Neural cell (in vitro differentiated cells): ENCODE data around the gene MYLK.
"Not testable (repeated sequence)": the region's sequence is repeated elsewhere in the genome, so short reads cannot be mapped to it uniquely, and the experiment has no call there.

ENCODE experiments used
- EZH2 ChIP-seq: fragments of 200-600, 300-800 bp; shearing (Covaris generic), sonication (generic); IDR thresholded peaks from 2 replicates; pipeline ENCODE4 v1.6.1; 2014; ENCODE audit warnings: antibody characterized with exemption, low read length, borderline replicate concordance, mild to moderate bottlenecking; ENCODE audit not compliant: insufficient read depth, poor library complexity, severe bottlenecking
- RAD21 ChIP-seq: fragments of 450-650 bp; conservative IDR thresholded peaks from 2 replicates; pipeline ENCODE4 v1.6.1; 2014; ENCODE audit warnings: antibody characterized with exemption, mild to moderate bottlenecking, moderate library complexity
- TF ChIP-seq, protein P1 (sequence below): fragments of 450-650 bp; IDR thresholded peaks from 2 replicates; pipeline ENCODE4 v1.5.1; 2014; ENCODE audit warnings: antibody characterized with exemption, mild to moderate bottlenecking, moderate library complexity; ENCODE audit not compliant: poor library complexity, severe bottlenecking
- TF ChIP-seq, protein P2 (sequence below): IDR thresholded peaks from 2 replicates; pipeline ENCODE4 v1.6.1; 2012; ENCODE audit warnings: borderline replicate concordance

DNA sequence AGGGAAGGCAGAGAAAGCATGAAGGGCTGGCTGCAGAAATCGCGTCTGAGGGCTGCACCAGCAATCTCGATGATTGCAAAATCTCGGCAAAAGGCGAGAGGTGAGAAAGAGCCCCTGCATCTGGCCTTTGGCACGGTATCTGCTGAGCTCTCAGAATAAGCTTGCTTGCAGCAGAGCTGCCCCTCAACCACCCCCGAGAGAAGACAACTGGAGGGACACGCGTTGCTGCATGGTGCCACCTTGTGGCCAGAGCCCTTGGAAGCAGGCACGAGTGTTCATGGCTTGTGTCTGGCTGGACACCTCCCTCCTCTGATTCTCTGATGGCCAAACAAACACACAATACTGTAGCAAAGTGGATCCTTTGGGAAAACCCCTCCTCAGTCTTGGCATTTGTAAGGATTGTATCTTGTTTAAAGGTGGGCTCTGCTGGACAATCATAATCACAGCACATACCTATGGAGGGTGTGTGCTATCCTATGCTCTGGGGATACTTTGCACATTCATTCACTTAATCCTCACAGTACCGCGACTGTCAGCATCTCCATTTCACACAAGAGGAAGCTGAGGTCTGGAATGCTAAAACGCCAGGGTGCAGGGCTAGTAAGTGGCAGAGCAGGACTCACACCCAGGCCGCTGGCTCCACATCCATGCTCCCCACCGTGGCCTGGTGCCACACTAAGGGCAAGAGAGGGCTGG, 164.9 kb downstream of the MYLK start:
- not testable (repeated sequence) for TF ChIP-seq RAD21, EZH2
- TF ChIP-seq, protein P1, sequence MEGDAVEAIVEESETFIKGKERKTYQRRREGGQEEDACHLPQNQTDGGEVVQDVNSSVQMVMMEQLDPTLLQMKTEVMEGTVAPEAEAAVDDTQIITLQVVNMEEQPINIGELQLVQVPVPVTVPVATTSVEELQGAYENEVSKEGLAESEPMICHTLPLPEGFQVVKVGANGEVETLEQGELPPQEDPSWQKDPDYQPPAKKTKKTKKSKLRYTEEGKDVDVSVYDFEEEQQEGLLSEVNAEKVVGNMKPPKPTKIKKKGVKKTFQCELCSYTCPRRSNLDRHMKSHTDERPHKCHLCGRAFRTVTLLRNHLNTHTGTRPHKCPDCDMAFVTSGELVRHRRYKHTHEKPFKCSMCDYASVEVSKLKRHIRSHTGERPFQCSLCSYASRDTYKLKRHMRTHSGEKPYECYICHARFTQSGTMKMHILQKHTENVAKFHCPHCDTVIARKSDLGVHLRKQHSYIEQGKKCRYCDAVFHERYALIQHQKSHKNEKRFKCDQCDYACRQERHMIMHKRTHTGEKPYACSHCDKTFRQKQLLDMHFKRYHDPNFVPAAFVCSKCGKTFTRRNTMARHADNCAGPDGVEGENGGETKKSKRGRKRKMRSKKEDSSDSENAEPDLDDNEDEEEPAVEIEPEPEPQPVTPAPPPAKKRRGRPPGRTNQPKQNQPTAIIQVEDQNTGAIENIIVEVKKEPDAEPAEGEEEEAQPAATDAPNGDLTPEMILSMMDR: peak; percentile 68
- TF ChIP-seq, protein P2, sequence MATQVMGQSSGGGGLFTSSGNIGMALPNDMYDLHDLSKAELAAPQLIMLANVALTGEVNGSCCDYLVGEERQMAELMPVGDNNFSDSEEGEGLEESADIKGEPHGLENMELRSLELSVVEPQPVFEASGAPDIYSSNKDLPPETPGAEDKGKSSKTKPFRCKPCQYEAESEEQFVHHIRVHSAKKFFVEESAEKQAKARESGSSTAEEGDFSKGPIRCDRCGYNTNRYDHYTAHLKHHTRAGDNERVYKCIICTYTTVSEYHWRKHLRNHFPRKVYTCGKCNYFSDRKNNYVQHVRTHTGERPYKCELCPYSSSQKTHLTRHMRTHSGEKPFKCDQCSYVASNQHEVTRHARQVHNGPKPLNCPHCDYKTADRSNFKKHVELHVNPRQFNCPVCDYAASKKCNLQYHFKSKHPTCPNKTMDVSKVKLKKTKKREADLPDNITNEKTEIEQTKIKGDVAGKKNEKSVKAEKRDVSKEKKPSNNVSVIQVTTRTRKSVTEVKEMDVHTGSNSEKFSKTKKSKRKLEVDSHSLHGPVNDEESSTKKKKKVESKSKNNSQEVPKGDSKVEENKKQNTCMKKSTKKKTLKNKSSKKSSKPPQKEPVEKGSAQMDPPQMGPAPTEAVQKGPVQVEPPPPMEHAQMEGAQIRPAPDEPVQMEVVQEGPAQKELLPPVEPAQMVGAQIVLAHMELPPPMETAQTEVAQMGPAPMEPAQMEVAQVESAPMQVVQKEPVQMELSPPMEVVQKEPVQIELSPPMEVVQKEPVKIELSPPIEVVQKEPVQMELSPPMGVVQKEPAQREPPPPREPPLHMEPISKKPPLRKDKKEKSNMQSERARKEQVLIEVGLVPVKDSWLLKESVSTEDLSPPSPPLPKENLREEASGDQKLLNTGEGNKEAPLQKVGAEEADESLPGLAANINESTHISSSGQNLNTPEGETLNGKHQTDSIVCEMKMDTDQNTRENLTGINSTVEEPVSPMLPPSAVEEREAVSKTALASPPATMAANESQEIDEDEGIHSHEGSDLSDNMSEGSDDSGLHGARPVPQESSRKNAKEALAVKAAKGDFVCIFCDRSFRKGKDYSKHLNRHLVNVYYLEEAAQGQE: not testable (repeated sequence)
